HUDEP-2 (cell line): Measurements from ENCODE around the gene R3HDM2.
"Not testable (repeated sequence)": the region's sequence is repeated elsewhere in the genome, so short reads cannot be mapped to it uniquely, and the experiment has no call there.

Experiments used
- DNase-seq, 76 experiments: peaks; one replicate each; lab custom pipeline; 2025; ENCODE audit not compliant: unreplicated experiment in 76 of 76; lab: John Stamatoyannopoulos, UW

Gene R3HDM2

DNA sequence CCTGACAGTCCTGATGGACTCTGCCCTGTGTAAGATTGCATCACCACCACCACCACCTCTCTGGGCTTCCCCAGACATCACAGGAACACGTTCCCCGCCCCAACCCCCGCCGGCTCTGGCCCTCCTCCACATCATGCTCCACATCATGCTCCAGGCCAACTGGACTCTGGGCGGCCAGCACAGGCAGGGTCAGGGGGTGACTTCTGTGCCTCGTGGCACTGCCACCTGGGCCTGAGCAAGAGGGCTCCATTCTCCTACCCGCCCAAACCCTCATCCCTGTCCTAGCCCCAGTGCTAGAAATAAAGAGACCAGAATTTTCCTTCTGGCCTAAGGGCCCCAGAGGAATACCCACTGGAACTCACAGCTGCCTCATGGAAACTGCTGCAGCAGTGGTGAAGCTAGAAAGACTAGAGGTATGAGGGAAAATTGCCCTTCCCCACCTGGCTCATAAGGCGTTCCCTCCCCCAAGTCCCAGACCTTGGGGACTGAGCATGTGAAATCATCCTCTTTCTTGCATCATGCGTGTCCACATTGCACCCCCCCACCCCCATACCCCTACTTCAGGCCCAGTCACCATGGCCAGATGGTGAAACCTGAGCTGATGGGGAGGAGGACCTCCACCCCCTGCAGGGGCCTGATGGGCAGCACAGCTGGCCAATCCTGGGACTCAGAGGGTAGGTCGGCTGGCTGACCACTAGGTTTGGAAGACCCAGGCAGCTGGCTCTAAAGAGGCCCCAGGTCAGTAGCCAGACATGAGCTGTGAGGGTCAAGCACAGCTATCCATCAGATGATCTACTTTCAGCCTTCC lies 23.9 kb upstream of the R3HDM2 start, which contains the start of gene INHBE:
Gene INHBE (plus strand): TSS at position 742 of the 808 bp plus-strand sequence. CDS start 230 bp downstream, outside the sequence.
- peak in 3 of 76 experiments; percentile 15 to 23 (median 22) for DNase-seq

DNA sequence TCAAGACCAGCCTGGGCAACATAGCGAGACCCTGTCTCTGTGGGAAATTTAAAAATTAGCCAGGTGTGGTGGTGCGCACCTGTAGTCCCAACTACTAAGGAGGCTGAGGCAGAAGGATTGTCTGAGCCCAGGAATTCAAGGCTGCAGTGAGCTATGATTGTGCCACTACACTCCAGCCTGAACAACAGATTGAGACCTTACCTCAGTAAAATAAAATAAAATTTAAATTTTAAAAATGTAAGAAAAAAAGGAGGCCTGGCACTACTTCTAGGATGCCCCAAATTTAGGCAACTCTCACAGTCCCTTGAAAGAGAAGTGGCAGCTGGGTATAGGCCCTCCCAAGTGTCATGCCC lies 23.3 kb upstream of the R3HDM2 start:
- no peak for DNase-seq

DNA sequence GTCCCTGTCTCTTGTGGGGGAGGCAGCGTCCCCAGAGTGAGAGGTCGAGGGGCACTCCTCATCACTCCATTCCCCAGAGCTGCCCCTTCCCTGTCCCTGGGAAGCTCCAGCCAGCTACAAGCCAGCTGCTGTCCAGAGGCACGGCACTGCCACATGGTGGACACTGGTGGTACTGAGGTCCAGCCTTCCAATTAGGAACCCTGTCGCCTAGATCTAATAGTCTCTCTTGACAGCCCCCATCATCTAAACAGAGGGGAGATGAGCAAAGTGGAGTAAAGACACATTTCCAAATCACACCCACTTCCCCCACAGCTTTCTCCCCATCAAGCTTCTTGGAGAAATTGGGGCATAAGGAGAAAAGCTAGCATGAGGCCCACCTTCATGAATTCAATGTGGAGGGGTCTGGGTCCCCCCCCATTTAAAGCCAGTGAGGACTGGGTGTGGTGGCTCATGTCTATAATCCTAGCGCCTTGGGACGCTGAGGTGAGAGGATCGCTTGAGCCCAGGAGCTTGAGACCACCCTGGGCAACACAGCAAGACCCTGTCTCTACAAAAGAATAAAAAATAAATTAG lies 22.2 kb upstream of the R3HDM2 start:
- DNase-seq: peak in 49 of 76 experiments; percentile 3 to 73 (median 46)

DNA sequence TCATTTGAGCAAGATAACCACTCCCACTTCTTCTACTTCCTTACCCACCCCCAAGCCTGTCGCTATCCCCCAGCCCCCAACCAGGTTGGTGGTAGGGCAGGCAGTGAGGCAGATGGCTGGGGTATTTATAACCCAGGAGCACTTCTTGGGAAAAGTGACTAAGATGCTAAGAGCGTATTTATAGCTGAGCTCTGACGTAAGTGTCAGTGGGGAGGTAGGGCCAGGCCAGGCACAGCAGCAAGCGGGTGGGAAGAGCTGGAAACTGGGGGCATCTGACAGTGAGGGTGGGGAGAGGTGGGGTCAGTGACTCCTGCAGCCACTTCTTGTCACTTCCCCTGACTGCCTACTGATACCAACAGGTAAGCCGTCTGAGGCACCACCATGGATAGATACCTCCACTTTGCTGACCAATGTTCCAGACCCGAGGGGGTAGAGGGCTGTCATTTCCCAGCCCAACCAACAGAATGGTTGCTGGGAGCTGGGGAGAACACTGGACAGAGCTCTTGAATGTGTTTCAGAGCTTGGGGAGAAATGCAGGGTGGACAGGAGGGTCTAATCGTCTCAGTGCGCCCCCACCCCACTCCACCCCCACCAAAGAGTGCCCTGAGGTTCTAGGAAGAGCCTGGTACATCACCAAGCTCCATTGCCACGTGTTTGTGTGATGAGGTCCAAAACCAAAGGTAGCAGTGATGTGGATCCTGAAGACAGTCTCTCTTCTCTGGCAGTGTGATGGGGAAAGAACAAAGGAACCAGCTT lies 21.5 kb upstream of the R3HDM2 start:
- no peak for DNase-seq

DNA sequence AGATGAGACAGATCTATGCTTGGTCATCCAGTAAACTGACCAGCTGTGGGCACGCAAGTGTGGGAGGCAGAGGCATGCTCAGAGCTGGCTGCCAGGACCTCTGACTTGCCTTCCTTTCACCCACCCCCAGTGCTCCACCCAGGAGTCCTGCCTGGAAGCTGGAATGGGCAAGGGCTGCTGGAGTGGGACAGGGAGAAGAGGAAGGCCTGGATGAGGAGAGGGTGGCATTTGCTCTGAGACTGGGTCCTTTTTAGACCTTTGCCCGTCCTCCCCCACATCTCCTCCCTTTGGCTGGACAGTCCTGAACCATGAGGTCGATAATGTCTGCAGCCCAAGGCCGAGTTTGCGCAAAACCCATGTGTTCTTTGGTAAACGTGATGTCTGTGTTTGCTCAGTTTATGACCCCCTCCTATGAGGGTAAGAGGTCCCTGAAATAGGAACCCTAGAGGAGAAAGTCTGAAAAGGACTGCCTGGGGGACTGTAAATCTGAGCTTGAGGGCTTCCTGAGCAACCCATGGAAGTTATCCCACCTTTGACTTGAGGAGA lies 20.5 kb upstream of the R3HDM2 start:
- no peak for DNase-seq

DNA sequence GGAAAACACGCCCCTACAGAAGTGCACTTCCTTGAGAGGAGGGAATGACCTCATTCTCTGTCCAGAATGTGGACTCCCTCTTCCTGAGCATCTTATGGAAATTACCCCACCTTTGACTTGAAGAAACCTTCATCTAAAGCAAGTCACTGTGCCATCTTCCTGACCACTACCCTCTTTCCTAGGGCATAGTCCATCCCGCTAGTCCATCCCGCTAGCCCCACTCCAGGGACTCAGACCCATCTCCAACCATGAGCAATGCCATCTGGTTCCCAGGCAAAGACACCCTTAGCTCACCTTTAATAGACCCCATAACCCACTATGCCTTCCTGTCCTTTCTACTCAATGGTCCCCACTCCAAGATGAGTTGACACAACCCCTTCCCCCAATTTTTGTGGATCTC lies 19.2 kb upstream of the R3HDM2 start:
- no peak for DNase-seq

DNA sequence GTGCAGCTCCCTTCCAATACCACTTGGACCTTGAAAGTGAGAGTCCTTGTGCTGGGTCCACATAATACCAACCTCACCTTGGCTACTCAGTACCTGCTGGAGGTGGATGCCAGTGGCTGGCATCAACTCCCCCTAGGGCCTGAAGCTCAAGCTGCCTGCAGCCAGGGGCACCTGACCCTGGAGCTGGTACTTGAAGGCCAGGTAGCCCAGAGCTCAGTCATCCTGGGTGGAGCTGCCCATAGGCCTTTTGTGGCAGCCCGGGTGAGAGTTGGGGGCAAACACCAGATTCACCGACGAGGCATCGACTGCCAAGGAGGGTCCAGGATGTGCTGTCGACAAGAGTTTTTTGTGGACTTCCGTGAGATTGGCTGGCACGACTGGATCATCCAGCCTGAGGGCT lies 18.5 kb upstream of the R3HDM2 start:
- DNase-seq: no peak

DNA sequence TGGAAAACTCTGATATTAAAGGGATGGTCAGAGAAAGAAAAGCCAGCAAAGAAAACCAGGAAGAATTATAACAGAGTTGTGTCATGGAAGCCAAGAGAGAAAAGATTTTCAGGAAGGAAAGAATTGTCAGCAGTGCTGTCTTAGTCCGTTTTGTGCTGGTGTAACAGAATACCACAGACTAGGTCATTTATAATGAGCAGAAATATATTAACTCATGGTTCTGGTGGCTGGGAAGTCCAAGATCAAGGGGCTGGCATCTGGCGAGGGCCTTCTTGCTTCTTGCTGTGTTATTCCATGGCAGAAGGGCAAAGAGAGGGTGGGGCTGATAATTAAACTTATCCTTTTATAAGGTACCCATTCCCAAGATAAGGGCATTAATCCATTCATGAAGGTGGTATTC lies 17.8 kb upstream of the R3HDM2 start:
- DNase-seq: no peak

DNA sequence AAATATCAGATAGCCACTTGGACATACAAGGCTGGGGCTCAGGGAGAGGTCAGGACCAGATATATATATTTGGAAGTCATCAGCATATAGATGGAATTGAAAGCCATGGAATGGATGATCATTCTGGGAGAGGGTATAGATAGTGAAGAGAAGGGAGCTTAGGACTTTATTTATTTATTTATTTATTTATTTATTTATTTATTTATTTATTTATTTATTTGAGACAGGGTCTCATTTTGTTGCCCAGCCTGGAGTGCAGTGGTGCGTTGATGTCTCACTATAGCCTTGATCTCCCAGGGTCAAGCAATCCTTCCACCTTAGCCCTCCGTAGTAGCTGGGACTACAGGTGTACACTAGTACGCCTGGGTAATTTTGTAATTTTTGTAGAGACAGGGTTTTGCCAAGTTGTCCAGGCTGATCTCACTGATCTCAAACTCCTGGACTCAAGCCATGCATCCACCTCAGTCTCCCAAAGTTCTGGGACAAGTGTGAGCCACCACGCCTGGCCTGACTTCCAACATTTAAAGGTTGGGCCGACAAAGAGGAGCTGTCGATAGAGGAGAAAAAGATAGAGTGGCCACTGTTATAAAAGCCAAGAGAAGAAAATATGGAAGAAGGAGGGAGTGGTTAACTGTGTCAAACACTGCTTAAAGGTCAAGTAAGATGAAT lies 15.6 kb upstream of the R3HDM2 start:
- DNase-seq: no peak

DNA sequence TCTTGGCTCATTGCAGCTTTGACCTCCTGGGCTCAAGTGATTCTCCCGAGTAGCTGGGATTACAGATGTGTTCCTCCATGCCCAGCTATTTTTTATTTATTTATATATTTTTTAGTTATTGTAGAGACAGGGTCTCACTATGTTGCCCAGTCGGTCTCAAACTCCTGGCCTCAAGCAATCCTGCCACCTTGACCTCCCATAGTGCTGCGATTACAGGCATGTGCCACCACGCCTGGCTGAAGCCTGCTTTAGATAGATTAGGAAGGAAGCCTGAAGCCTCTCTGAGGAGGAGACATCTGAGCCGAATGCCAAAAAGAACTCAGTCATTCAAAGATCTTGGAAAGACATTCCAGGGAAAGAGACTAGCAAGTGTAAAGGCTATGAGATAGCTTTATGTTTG lies 13.9 kb upstream of the R3HDM2 start:
- peak in 8 of 76 experiments; percentile 1 to 22 (median 10) for DNase-seq

DNA sequence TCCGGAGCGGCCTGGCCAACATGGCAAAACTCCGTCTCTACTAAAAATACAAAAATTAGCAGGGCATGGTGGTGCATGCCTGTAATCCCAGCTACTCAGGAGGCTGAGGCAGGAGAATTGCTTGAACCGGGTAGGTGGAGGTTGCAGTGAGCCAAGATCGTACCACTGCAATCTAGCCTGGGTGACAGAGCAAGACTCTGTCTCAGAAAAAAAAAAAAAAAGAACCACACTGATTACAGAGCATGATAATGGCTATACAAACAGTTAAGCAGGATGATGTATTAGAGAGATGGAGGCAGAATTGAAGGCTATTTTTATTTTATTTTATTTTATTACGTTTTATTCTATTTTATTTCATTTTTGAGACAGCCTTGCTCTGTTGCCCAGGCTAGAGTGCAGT lies 13.5 kb upstream of the R3HDM2 start:
- DNase-seq: not testable (repeated sequence)

DNA sequence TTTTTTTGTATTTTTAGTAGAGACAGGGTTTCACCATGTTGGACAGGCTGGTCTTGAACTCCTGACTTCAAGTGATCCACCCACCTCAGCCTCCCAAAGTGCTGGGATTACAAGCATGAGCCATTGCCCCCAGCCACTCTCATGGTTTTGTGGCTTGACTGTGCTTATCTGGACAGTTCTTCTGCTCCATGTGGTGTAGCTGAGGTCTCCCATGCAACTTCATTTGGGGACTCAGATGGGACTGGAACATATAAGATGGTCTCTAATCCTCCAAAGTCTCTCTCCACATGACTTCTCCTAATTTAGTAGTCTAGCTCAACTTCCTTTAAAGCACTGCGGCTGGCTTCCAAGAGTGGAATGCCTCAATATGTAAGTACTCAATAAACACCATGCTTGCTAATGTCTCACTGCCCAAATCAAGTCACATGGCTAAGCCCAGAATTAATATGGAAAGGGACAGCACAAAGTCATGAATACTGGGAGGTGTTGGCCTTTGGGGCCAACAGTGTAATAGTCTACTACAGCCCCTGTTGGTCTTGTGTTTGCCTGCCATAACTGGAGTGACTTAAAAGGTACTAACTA lies 11.1 kb upstream of the R3HDM2 start:
- DNase-seq: no peak

DNA sequence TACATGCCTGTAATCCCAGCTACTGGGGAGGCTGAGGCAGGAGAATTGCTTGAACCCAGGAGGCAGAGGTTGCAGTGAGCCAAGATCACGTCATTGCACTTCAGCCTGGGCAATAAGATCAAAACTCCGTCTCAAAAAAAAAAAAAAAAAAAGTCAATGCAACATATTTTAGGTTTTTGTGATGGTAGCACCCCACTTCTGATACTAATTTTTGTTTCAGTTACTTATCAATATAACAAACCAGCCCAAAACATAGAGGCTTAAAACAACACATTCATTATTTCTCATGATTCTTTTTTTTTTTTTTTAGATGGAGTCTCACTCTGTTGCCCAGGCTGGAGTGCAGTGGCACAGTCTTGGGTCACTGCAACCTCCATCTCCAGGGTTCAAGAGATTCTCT lies 10.6 kb upstream of the R3HDM2 start:
- DNase-seq: not testable (repeated sequence)

DNA sequence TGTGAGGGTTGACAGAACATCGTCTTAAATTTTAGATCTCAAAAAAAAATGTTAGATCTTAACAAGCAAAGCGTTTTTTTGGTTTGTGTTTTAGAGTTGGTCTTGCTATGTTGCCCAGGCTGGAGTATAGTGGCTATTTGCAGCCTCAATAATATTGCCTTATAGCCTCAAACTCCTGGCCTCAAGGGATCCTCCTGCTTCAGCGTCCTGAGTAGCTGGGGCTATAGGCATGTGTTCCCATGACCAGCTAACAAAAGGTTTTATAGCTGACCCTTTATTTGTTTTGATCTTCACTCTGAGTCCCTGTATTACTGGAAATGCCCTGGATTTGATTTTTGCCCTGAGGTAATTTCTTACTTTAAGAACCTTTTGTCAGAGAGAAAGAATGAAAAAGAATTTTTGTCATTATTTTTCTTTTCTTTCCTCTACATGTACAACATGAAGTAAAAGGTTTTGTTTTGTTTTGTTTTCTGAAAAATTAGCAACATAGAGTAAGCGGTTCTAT lies 9.0 kb upstream of the R3HDM2 start:
- no peak for DNase-seq

DNA sequence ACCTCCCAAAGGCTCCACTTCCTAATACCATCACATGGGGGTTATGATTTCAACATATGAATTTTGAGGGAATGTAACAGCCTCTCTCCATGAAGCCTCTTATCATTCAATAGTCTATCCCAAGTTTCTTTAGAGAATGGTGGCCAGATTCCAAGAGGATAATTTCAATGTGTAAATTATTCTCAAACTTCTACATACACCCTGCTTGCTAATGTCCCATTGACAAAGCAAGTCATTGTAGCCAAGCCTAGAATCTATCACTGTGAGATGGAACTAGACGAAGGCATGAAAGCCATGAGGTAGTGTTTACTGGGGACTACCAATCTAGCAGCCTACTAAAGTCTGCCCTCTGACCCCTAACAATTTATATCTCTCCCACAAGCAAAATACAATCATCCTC lies 7.6 kb upstream of the R3HDM2 start:
- no peak for DNase-seq

DNA sequence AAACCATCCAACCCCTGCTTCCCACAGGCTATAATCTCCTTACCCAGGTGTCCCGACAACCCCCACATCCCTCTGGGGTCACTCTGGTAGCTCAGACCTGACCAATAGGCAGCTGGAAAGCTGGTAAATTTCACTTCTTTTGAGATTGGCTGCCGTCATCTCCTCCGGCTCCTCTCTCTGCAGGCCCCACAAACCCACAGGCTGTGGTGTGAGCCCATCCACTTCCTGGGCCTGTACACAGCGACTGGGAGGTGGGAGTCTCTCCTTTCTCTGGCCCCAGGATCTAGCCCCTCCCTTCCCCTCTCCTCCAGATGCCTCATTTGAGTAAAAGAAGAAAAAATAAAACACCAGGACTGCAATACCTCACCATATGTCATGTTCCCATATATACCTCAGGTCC lies 4.5 kb upstream of the R3HDM2 start:
- DNase-seq: no peak

DNA sequence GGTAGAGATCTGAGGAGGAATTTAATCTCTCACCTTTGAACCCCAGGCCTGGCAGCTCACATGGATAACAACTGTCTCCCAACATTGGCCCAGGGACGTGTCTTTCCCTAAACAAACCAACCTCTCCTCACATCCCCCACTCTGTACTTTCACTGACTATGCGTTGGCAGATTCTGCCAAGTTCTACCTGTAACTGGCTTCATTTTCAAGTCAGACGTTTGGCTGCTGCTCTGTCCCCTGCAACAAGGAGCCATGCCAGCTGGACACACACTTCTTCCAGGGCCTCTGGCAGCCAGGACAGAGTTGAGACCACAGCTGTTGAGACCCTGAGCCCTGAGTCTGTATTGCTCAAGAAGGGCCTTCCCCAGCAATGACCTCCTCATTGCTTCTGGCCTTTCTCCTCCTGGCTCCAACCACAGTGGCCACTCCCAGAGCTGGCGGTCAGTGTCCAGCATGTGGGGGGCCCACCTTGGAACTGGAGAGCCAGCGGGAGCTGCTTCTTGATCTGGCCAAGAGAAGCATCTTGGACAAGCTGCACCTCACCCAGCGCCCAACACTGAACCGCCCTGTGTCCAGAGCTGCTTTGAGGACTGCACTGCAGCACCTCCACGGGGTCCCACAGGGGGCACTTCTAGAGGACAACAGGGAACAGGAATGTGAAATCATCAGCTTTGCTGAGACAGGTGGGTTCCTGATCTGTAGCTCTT lies 3.8 kb upstream of the R3HDM2 start, which contains the start of gene INHBC:
Gene INHBC (plus strand): TSS at position 268 of the 707 bp plus-strand sequence. CDS start 103 bp downstream, at position 371.
- DNase-seq: no peak

DNA sequence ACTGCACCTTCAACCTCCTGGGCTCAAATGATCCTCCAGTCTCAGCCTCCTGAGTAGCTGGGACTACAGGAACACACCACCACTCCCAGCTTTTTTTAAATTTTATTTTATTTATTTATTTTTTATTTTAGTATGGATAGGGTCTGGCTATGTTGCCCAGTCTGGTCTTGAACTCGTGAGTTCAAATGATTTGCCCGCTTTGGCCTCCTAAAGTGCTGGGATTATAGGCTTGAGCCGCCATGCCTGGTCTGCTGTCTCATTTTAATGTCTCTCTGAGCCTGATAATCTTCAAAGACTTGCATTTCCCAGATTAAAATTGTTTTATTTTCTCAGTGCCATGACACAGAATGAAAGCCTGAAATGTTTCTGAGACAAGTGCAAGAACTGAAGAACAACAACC lies 2.5 kb upstream of the R3HDM2 start:
- no peak for DNase-seq

DNA sequence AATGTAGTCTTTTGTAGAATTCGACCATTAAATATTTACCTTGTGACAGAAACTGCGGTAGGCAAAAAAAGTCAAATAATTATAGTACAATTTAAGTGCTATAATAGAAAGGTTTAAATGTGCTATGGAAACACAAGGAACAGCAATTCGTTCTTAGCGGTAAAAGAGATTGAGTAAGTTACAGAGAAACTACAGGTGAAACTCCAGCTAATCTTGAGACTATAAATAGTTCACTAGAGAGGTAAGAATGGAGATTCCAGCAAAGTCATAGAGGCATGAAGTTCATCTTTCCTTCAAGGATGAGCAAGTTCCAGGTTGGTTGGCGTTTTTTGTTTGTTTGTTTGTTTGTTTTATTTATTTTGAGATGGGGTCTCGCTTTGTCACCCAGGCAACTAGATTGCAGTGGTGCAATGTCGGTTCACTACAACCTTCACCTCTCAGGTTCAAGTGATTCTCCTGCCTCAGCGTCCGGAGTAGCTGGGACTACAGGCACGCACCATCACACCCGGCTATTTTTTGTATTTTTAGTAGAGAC lies 878 bp upstream of the R3HDM2 start:
- no peak for DNase-seq
